HG03521 (cell line): ENCODE measurements around the gene KRTAP10-8.
"Not testable (repeated sequence)": the region's sequence is repeated elsewhere in the genome, so short reads cannot be mapped to it uniquely, and the experiment has no call there.

Experiments used
- ATAC-seq: cut with Tn5 transposase; IDR thresholded peaks from one replicate; pipeline ENCODE4 v1.9.1; 2021; ENCODE audit warnings: mild to moderate bottlenecking, moderate library complexity; ENCODE audit not compliant: unreplicated experiment

Gene KRTAP10-8

DNA sequence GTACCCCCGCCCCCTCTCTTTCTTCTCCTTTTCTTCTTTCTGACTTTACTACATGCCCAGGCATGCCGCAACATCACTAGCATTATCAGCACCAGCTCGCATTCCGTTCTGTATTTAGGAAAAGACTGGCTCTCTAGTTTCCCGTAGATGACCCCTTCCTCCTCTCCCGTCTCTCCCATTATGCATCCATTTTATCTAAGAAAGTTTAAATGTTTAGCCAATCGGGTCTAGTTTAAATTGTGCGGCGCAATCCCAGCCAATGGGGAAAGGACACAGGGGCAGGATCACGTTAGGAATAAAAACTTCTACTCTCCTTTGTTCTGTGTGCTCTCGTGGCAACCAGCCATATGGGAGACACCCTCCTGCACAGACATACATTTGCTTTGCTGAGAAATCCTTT is 13.8 kb upstream of the KRTAP10-8 start:
- no peak for ATAC-seq

DNA sequence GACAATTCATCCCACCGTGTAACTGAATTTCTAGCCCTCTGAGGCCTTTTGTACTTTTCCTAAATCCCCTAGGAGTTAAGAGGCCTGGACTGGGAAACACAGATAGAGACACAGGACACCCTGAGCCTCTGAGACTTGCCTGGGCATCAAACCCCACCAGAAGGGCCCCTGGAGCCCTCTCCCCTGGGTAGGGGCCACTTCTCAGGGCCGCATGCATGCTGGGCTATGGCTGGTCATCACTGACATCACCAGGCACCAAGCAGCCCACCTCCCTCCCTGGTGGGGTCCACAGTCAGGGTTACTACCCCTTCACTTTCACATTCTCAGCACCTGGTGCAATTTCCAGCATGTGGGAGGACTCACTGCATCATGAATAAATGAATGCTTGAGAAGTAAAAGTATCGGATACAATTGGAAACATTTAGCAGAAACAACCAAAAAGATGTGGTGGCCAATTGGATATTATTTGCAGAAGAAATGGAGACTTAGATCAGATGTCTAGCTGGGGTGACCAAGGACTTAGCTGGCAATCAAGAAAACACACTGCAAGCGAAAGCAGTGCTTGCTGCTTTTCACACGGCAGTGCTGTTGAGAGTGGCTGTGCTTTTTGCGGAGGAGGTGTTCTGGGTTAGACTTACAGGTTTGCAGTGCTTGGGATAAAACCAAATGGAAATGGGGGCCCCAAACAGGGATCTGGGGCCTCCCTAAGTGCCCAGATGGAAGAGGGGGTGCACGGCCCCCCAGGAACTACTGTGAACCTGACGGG is 12.4 kb upstream of the KRTAP10-8 start:
- no peak for ATAC-seq

DNA sequence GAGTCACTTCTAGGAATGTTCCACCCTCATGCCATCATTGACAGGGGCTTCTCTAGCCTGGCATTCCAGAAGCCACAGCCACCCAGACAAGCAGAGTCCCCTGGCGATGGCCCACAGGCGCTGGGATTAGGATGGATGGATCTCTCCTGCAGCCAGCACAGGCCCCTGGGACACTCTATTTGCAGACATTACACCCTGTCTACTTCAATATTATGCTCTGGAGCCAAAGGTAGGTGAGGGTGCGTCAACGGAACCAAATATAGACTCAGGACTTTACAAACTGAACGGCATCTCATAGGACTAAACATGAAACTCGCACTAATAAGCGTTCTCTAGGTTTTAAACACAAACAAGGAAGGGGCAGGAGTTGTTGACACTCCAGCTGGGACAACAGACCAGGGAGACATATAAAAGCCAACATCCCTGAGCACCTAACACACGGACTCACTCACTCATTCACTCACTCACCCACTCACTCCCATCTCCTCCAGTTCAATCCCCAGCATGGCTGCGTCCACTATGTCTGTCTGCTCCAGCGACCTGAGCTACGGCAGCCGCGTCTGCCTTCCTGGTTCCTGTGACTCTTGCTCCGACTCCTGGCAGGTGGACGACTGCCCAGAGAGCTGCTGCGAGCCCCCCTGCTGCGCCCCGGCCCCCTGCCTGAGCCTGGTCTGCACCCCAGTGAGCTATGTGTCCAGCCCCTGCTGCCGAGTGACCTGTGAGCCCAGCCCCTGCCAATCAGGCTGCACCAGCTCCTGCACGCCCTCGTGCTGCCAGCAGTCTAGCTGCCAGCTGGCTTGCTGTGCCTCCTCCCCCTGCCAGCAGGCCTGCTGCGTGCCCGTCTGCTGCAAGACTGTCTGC is 11.5 kb upstream of the KRTAP10-8 start, which contains the start of gene KRTAP10-7:
TSS of gene KRTAP10-7 (plus strand) at position 480 of the 861 bp plus-strand sequence. CDS start at position 505, 25 bp downstream.
- not testable (repeated sequence) for ATAC-seq

DNA sequence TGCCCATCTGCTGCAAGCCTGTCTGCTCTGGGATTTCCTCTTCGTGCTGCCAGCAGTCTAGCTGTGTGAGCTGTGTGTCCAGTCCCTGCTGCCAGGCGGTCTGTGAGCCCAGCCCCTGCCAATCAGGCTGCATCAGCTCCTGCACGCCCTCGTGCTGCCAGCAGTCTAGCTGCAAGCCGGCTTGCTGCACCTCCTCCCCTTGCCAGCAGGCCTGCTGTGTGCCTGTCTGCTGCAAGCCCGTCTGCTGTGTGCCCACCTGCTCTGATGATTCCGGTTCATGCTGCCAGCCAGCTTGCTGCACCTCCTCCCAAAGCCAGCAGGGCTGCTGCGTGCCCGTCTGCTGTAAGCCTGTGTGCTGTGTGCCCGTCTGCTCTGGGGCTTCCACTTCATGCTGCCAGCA is 10.8 kb upstream of the KRTAP10-8 start:
- not testable (repeated sequence) for ATAC-seq

DNA sequence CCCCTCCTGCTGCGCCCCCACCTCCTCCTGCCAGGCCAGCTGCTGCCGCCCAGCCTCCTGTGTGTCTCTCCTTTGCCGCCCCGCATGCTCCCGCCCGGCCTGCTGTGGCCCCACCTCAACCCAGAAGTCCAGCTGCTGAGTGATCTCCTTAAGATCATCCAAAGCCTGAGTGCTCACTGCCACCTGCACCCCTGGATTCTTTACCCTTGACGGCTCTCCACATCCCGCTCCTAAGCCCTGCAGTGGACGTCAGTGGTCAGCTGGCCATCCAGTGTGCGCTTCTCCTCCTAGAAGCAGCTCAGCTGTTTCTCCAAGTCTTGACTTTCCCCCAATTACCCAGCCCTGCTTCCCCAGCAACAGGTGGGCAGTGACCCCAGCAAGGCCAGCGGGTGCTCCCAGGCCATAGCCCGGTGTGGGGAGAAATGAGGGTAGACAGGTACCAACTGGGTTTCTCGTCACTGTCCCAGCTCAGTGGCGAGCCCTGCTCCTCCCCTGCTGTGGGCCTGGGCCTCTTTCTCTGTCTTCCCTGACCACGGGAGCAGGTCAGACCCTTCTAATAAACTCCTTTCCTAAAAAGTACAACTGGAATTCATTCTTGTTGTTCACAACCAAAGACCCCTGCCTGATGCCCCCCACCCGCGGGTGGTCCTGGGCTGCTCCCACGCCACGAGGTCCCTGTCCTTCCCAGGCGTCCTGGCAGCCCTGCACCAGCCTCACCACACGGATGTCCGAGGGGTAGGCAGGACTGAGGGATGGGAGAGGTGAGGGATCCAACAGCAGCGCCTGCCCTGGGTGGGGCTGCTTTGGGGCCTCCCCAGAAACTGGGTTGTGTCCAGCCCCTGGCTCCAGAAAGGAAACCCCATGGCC is 10.1 kb upstream of the KRTAP10-8 start:
- no peak for ATAC-seq

DNA sequence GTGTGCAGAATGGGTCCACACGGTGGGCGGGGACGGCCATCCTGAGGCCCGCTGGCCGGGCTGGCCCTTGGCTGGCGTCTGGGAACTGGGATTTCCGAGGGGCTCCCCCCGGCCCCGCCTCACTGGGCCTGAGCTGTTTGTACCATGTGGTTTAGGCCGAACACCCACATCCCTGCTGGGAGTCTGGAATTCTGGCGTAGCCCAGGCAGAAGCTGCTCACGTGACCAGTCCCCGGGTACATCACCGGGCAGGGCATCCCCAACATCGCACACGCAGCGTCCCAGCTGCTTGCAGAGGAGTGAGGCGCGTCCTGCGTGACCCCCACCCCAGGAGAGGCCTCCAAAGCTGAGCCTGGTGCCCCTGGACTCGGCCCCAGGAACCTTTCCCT is 9.4 kb upstream of the KRTAP10-8 start:
- no peak for ATAC-seq

DNA sequence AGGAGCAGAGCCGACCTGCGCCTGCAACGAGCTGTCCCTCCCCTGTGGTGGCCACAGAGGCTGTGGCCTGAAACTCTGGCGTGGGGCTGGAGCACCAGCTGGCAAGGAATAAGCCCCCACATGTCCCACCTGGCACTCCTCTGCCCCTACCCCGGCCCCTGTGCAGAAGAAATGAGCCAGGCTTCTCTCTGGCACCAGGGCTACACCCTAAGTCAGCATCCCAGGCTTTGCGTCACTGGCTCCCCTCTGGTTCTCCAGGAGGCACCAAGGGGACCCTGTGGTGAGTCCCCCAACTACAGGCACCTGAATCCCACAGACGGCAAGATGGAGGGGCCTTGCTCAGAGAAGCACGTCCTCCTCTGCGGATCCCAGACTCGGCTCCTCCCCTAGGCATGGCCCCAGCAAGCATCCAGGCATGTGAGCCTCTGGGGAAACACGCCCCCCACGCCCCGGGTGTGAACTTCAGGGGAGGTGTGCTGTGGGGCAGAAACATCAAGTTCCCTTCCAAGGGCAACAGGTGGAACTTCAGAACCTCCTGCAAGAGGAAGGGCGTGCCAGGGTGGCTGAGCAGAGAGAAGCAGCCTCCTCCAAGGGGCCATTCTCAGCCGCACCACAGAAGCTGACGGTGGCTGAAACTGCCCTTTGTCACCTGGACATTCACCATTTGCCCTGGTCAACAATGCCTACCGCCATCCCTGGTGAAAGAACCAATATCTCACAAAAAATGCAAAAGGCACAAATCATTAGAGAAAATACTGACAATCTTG is 8.6 kb upstream of the KRTAP10-8 start:
- ATAC-seq: no peak

DNA sequence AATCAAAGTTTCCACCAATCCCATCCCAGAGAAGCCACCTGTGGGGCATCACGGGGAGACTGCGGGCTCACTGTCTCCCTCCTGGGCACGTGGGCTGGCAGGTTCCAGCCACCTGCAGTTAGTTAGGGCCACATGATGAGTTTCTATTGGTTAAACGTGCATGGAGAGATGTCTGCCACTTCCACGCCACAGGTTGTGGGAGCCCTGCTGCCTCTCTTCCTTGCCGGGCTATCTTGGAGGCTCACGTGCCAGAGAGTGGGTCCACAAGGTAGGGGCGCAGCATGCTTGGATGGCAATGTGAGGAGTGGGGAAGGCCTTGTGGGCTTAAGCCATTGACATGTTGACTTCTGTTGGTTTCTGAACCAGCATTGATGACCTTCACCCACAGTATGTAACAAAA is 8.0 kb upstream of the KRTAP10-8 start:
- ATAC-seq: no peak

DNA sequence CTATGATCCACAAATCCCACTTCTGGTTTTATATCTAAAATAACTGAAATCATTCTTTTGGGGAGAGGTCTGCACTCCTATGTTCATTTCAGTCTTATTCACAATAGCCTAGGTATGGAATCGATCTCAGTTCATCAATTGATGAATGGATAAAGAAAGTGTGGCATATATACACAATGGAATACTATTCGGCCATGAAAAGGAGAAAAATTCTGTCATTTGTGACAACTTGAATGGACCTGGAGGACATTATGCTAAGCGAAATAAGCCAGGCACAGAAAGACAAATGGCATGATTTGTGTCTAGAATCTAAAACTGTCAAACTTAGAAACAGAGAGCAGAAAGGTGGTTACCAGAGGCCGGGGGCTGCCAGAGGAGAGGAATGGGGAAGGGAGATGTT is 5.4 kb upstream of the KRTAP10-8 start:
- no peak for ATAC-seq

DNA sequence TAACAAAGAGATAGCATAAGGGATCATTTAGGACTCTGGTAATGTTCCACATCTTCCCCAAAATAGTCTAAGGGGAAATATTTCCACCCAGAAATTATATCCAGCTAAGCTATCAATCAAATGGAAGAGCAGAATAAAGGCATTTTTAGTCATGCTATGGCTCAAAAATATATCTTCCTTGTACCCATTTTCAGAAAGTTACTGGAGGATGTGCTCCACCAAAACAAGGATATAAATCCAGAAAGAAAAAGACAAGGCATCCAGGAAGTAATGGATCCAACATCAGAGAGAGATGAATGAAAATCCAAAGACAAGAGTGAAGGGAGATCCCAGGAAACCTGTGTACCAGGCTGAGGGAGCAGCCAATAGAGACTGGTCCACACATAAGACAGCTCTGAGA is 2.7 kb upstream of the KRTAP10-8 start:
- ATAC-seq: no peak

DNA sequence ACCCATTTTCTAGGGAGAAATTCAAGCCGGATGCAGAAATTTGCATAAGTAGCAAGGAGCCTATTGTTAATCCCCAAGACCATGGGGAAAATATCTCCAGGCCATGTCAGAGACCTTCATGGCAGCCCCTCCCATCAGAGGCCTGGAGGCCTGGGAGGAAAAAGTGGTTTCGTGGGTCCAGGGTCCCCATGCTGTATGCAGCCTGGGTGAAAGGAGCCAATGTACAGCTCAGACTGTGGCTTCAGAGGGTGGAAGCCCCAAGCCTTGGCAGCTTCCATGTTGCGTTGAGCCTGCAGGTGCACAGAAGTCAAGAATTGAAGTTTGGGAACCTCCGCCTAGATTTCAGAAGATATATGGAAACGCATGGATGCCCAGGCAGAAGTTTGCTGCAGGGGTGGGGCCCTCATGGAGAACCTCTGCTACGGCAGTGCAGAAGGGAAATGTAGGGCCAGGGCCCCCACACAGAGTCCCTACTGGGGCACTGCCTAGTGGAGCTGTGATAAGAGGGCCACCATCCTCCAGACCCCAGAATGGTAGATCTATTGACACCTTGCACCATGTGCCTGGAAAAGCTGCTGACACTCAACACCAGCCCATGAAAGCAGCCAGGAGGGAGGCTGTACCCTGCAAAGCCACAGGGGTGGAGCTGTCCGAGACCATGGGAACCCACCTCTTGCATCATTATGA is 1.6 kb upstream of the KRTAP10-8 start:
- ATAC-seq: not testable (repeated sequence)

DNA sequence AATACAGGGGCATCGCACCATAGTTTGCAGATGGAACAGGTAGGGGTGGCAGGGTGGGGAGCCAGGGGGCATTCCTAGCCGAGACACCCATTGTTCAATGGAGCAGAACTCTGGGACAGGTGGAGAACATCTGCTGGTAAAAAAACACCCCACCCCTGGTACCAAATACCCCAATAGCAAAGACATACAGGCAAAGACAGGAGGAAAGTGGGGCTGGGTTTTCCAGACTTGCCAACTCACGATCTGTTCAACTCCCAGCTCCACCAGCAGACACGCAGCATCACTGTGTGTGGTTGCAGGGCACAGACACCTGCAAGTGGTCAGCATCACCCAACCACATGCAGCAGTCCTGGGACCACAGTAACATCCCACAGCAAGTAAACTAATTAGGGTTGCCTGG is 328 bp upstream of the KRTAP10-8 start:
- no peak for ATAC-seq

DNA sequence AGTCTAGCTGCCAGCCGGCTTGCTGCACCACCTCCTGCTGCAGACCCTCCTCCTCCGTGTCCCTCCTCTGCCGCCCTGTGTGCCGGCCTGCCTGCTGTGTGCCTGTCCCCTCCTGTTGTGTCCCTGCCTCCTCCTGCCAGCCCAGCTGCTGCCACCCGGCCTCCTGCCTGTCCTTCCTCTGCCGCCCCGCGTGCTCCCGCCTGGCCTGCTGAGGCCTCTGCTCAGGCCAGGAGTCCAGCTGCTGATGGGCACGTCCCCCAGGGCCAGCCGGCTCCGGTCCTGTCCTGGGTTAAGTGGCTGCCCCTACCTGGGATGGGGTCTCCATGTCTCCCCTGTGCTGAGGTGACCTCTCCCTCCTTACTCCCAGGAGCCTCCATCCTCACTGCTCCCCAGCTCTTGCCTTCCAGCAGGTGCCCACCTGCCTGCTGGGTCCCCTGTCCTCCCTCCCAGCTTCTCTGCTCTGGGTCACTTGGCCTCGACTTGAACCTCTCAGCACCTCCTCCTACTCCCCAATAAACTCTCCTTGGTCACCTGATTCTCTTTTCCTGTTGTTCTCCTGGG is 870 bp downstream of the KRTAP10-8 start:
- no peak for ATAC-seq

DNA sequence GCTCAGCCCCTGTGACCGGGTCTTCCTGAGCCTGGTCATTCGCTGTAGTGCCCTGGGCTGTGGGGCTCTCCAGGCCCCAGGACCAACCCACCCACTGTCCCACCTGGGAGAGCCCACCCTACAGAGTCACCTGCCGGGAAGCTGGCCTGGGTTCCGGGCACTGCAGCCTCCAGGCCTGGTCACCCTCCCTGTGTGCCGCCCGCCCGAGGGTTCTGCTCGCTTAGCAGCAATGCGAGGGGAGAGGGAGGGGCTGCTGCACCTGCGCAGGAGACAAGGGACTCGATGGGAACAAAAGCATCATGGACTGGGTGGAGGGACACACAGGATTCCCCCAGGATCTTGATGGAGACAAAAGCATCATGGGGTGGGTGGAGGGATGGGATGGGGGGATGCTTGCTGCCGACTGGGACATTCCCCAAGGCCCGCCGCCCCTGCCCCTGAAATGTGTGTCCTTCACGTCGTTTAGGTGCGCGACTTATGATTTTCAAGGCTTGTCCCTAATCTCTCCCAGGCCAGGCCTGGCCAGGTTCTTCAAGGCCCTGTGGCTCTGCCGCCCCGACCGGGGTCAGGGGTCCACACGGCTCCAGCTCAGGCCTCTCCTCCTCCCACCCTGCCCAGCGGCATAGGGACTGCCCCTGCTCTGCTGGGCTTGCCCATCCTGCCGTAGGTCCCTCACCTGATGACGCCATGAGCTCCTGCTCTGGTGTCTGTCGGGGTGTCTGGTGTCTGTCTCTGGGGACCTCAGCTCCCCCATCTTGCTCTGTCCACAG is 1.7 kb downstream of the KRTAP10-8 start:
- no peak for ATAC-seq

DNA sequence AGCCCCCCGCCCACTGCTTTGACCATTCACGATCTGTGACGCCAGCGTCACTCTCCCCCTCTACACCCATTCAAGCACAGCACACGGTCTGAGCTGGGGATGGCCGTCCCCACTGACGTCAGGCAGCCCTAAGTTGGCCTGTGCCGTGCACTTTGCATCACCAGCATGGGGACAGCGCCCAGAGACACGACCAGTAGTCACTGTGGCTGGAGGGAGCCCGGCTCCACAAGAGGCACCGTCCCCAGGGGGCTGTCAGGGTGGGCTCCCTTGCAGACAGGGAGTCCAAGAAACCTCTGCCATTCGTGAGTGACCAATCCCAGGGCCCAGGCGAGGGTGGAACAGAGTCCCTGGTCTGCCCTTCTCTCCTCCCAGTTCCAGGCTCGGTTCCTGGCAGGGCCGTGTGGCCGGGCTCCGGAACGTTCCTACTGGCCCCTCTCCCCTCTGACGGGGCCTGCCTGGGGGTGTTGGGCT is 2.3 kb downstream of the KRTAP10-8 start:
- no peak for ATAC-seq

DNA sequence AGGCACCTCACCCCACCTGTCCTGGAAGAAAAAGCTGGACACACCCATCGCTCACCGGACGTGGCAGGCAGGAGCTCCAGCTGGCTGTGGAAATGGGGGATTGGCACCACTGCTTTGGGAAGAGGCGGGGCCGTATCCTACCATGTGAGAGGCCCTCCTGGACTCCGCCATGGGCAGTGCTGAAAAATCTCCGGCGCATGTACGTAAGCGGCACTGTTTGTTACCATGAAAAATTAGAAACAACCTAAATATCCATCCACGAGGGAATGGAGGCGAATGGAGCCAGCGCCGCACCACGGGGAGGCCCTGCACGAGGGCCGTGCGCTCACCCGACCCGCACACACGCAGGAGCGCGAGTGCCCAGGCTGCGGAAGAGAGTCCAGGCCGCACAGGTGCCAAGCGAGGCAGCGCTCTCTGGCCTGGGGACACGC is 3.1 kb downstream of the KRTAP10-8 start:
- ATAC-seq: no peak

DNA sequence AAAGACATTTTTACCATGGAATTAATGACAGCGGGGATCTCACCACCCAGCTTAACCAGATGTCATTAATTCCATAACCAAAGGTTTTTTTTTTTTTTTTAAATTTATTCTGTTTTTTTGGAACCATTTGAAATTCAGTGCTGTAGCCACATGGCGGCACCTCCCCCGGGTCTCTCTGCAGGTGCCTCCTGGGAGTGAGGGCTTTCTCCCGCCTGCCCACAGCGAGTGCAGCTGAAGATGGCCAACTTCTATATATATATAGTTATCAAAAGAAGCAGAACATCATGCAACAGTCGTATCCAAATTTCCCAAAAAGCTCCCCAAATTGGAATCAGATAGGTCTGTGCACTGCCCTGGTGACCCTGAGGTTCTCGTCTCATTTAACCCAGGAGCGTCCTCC is 3.6 kb downstream of the KRTAP10-8 start:
- ATAC-seq: no peak

DNA sequence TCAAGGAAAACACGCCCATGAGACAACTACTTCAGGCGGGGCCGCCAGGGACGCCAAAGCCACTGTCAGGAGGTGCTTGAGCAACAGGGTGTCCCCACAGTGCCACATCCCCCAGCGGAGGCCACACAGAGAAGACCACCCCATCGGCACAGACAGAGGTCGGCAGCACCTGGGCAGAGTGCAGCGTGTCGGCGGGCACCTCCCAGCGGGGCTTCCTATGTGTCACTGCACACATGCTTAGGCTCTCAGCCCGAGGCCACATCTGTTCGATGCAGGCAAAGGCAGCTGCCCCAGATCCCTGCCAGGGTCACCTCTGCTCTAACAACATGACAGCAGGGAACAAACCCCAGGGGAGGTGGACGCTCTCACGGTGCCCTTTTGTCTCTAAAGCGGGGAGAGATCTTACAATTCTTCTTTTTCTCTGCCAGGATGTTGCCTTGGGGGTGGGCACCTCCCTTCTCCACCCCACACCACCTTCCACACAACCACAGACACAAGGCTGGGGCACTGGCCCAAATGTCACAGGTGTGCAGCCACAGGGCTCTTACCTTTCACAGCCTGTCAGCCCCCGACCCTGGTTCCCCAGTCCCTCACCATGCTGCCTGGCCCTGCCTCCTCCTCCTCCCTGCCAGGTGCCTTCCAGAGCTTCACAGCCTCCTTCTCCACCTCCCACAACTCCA is 4.2 kb downstream of the KRTAP10-8 start:
- no peak for ATAC-seq
